Smooth muscle cell (in vitro differentiated cells): ENCODE measurements around the gene FGFRL1. TPM values are rescaled to one million over a fixed set of nuclear protein-coding genes. Genes with fewer than 3 reads are reported as not detected.

Experiments
- DNase-seq: peaks from one replicate; lab custom pipeline; 2025; ENCODE audit not compliant: unreplicated experiment; lab: John Stamatoyannopoulos, UW
- H2AFZ ChIP-seq: fragments of 200-600 bp; sonication (generic); 2 replicates; pipeline ENCODE4 v1.6.0; 2016; ENCODE audit warnings: antibody characterized with exemption, low read depth, mild to moderate bottlenecking
- H3F3A ChIP-seq: fragments of 200-600 bp; sonication (generic); 2 replicates; pipeline ENCODE4 v1.6.0; 2017; ENCODE audit warnings: antibody characterized with exemption, low read depth
- H3K27ac ChIP-seq: fragments of 200-600 bp; sonication (generic); 2 replicates; pipeline ENCODE4 v1.5.1; 2016; ENCODE audit warnings: low read depth, mild to moderate bottlenecking
- H3K27me3 ChIP-seq: fragments of 200-600 bp; sonication (generic); 2 replicates; pipeline ENCODE4 v1.6.1; 2016; ENCODE audit warnings: low read depth, mild to moderate bottlenecking
- H3K36me3 ChIP-seq: fragments of 200-600 bp; sonication (generic); 2 replicates; pipeline ENCODE4 v1.5.1; 2016; ENCODE audit warnings: low read depth
- H3K4me1 ChIP-seq: fragments of 200-600 bp; sonication (generic); 2 replicates; pipeline ENCODE4 v1.5.1; 2016; ENCODE audit warnings: low read depth
- H3K4me2 ChIP-seq: fragments of 200-600 bp; sonication (generic); 2 replicates; pipeline ENCODE4 v1.6.0; 2016; ENCODE audit warnings: mild to moderate bottlenecking
- H3K4me3 ChIP-seq: fragments of 200-600 bp; sonication (generic); 2 replicates; pipeline ENCODE4 v1.5.1; 2016; ENCODE audit warnings: mild to moderate bottlenecking
- H3K79me2 ChIP-seq: fragments of 200-600 bp; sonication (generic); 2 replicates; pipeline ENCODE4 v1.6.0; 2016; ENCODE audit warnings: low read depth, mild to moderate bottlenecking
- H3K9ac ChIP-seq: fragments of 200-600 bp; sonication (generic); 2 replicates; pipeline ENCODE4 v1.6.0; 2016; ENCODE audit warnings: low read depth
- H3K9me3 ChIP-seq: fragments of 200-600 bp; sonication (generic); replicated peaks from 2 replicates; pipeline ENCODE4 v1.5.1; 2016; ENCODE audit warnings: low read depth
- H4K20me1 ChIP-seq: fragments of 200-600 bp; sonication (generic); 2 replicates; pipeline ENCODE4 v1.6.0; 2016; ENCODE audit warnings: low read depth
- CTCF ChIP-seq: fragments of 200-600 bp; sonication (generic); IDR thresholded peaks from 2 replicates; pipeline ENCODE4 v1.5.1; 2017; ENCODE audit warnings: borderline replicate concordance, mild to moderate bottlenecking, antibody characterized with exemption; ENCODE audit not compliant: insufficient read depth, poor library complexity, severe bottlenecking
- WGBS: methylation state at CpG from one replicate; pipeline ENCODE4 v1.1.7; 2016; ENCODE audit warnings: low lambda C conversion rate; 5-methylcytosine and 5-hydroxymethylcytosine counted together
- polyA plus RNA-seq: library from polyadenylated mRNA; unstranded; fragments of >200 nt; fragmentation: Nextera tagmentation; extraction: Ambion mirVana; gene quantifications from 2 replicates; pipeline ENCODE4 v1.2.1, GENCODE V29; 2016
- total RNA-seq: library from RNA; depleted of rRNA; stranded (reverse); fragments of >200 nt; gene quantifications from 2 replicates; pipeline ENCODE4 v1.2.3, GENCODE V29; 2014

Gene FGFRL1
- total and polyA plus RNA-seq, 2 experiments from 2014 or later: 16.1 to 30.7 TPM

GRCh38 chr4:966266-967112 is 44.9 kb upstream of the FGFRL1 start:
- no peak overlapping the region for H3K9ac ChIP-seq
- H3K27me3 ChIP-seq: peaks cover 5% of the 10 kb centered on the region
- H3K36me3 ChIP-seq: no peaks in the 10 kb centered on the region
- no peaks in the 10 kb centered on the region for H3F3A ChIP-seq
- no peak for DNase-seq
- H2AFZ ChIP-seq: no peak overlapping the region
- H3K27ac ChIP-seq: no peak overlapping the region
- no peak overlapping the region for H3K4me3 ChIP-seq
- H3K4me1 ChIP-seq: no peaks in the 10 kb centered on the region
- no peaks in the 10 kb centered on the region for H3K9me3 ChIP-seq
- no peak for TF ChIP-seq CTCF
- H3K79me2 ChIP-seq: no peaks in the 10 kb centered on the region
- H3K4me2 ChIP-seq: no peak overlapping the region
- 92% methylated on average over 30 of the region's 48 CpGs for WGBS
- H4K20me1 ChIP-seq: peaks cover 31% of the 10 kb centered on the region

- no peak overlapping the region for H3K27ac ChIP-seq
- H3K4me1 ChIP-seq: peaks cover under 1% of the 10 kb centered on the region
- WGBS: 58% methylated on average over 45 of the region's 76 CpGs
- H3K9me3 ChIP-seq: no peaks in the 10 kb centered on the region
- no peak for TF ChIP-seq CTCF
- DNase-seq: no peak
- no peak overlapping the region for H3K4me2 ChIP-seq
- no peaks in the 10 kb centered on the region for H3K36me3 ChIP-seq
- H3K27me3 ChIP-seq: peaks cover 5% of the 10 kb centered on the region
- H2AFZ ChIP-seq: no peak overlapping the region
- H3F3A ChIP-seq: no peaks in the 10 kb centered on the region
- H3K79me2 ChIP-seq: peaks cover 7% of the 10 kb centered on the region
- H4K20me1 ChIP-seq: peaks cover 40% of the 10 kb centered on the region
- no peak overlapping the region for H3K4me3 ChIP-seq
- H3K9ac ChIP-seq: no peak overlapping the region
These were observed 44.0 kb upstream of the FGFRL1 start for GRCh38 chr4:967113-968104.

GRCh38 chr4:968221-968620 is 43.2 kb upstream of the FGFRL1 start:
- peaks cover 5% of the 10 kb centered on the region for H3K27me3 ChIP-seq
- no peaks in the 10 kb centered on the region for H3K36me3 ChIP-seq
- peaks cover 7% of the 10 kb centered on the region for H3K79me2 ChIP-seq
- H3F3A ChIP-seq: no peaks in the 10 kb centered on the region
- WGBS: 54% methylated on average over 18 of the region's 24 CpGs
- no peak overlapping the region for H2AFZ ChIP-seq
- H3K9me3 ChIP-seq: no peaks in the 10 kb centered on the region
- H3K27ac ChIP-seq: no peak overlapping the region
- no peak overlapping the region for H3K4me3 ChIP-seq
- TF ChIP-seq CTCF: no peak
- no peak for DNase-seq
- H3K4me2 ChIP-seq: no peak overlapping the region
- H4K20me1 ChIP-seq: peaks cover 44% of the 10 kb centered on the region
- H3K9ac ChIP-seq: no peak overlapping the region
- peaks cover 5% of the 10 kb centered on the region for H3K4me1 ChIP-seq
